HUES64 (cell line): Measurements from ENCODE around the gene DIAPH1.

ENCODE experiments used
- H3K27ac ChIP-seq: 2 replicates; pipeline ENCODE4 v1.7.0; 2013; ENCODE audit warnings: low read depth, low read length, inconsistent platforms
- H3K27me3 ChIP-seq: 2 replicates; pipeline ENCODE4 v1.6.1; 2013; ENCODE audit warnings: mild to moderate bottlenecking, low read length; ENCODE audit not compliant: insufficient read depth
- H3K36me3 ChIP-seq: 2 replicates; pipeline ENCODE4 v1.6.1; 2013; ENCODE audit warnings: mild to moderate bottlenecking, low read length; ENCODE audit not compliant: insufficient read depth
- H3K4me1 ChIP-seq: 2 replicates; pipeline ENCODE4 v1.6.1; 2013; ENCODE audit warnings: mild to moderate bottlenecking, low read length, moderate library complexity; ENCODE audit not compliant: insufficient read depth
- H3K4me3 ChIP-seq: 2 replicates; pipeline ENCODE4 v1.5.1; 2013; ENCODE audit warnings: mild to moderate bottlenecking, low read length, moderate library complexity
- H3K9ac ChIP-seq: 2 replicates; pipeline ENCODE4 v1.6.1; 2013; ENCODE audit warnings: mild to moderate bottlenecking, low read depth, low read length
- H3K9me3 ChIP-seq: 2 replicates; pipeline ENCODE4 v1.6.1; 2013; ENCODE audit warnings: low read depth, low read length; ENCODE audit not compliant: insufficient read depth
- WGBS: fragments of 150-250, 120-280 bp; methylation state at CpG from one replicate; pipeline ENCODE4 v1.1.7; 2013; ENCODE audit warnings: missing lambda C conversion rate; 5-methylcytosine and 5-hydroxymethylcytosine counted together

The DIAPH1 gene

DNA sequence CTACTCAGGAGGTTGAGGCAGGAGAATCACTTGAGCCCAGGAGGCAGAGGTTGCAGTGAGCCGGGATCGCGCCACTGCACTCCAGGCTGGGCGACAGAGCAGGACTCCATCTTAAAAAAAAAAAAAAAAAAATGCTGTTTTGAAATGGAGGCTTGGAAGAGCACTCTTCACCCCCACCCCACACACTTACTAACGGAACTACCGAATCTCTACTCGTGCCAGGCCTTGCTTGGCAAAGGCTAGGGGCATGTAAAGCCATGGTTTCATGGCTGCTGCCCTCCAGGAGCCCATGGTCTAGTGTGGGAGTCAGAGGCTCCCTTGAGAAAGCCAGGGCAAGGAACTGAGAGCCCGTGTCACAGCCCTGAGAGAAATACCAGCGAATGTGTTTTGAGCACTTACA is 108.6 kb downstream of the DIAPH1 start:
- Histone ChIP-seq H3K4me1 (peaks cover 32% of the 10 kb centered on the region), H3K4me3 (no peak overlapping the region), H3K9me3 (no peaks in the 10 kb centered on the region), H3K36me3 (peaks cover 11% of the 10 kb centered on the region; the same call in 1 of the 2 replicates), H3K27ac (no peak overlapping the region), H3K27me3 (no peaks in the 10 kb centered on the region), H3K9ac (no peak overlapping the region)
- WGBS, result 91% methylated on average over 9 of the region's 9 CpGs

DNA sequence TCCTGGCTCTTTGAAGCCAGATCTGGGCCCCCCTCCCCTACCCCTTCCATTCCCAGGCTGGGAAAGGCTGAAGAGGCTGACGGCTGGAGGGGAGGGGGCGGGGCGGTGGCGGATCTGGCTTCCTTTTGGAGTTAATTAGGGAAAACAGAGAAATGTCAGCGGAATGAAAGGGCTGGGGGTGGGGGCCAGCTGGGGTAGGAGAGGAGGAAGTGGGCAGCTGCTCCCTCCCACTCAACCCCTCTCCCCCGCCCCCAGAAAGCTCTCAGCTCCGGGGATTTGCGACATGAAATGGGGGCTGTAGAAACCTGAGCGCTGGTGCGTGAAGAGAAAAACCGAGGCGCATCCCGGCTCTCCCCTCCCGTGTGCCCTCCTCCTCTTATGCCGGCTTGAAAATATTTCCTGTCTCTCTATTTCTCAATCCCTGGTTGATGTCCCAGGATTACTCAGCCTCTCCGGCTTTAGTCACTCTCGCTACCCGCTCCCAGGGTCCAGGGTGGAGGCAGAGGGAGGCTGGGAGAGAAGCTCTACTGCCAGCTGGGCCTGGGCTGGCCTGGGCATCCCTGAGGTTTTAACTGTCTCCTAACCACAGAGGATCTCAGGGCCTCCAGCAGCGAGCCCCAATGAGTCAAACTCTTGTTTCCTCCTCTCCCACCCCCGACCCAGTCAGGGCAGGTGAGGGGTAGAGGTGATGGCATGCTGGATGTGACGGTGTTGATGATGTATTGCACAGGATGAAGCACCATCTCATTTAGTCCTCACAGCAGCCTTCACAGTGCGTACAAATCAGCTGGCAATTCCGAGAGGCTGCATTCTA is 109.8 kb downstream of the DIAPH1 start:
- Histone ChIP-seq H3K9ac (peak overlapping the region; percentile 64; the same call in 1 of the 2 replicates), H3K27ac (peak overlapping the region; percentile 66), H3K27me3 (no peaks in the 10 kb centered on the region), H3K9me3 (no peaks in the 10 kb centered on the region), H3K4me3 (peak overlapping the region; percentile 47), H3K4me1 (peaks cover 20% of the 10 kb centered on the region), H3K36me3 (peaks cover 11% of the 10 kb centered on the region; the same call in 1 of the 2 replicates)
- 17% methylated on average over 20 of the region's 23 CpGs for WGBS

DNA sequence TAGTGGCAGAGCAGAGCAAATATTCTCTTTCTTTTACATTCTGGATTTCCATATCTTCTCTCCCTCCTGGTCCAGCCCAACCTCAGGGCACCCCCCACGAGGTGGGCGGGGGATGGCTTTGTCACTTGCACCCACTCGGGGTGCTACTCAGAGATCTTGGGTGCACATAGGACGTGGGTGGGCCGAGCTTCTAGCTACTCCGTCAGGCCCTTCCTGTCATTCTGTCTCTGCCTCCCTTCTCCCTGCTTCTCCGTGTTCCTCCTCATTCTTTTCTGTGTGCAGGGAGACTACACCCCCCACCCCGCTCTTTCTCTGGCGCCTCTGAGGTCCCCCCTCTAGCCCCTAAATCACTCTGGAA is 110.4 kb downstream of the DIAPH1 start:
- Histone ChIP-seq H3K27ac (peak overlapping the region; percentile 61), H3K36me3 (peaks cover 11% of the 10 kb centered on the region; the same call in 1 of the 2 replicates), H3K4me3 (peak overlapping the region; percentile 28; the same call in 1 of the 2 replicates), H3K4me1 (peaks cover 20% of the 10 kb centered on the region), H3K27me3 (no peaks in the 10 kb centered on the region), H3K9ac (no peak overlapping the region), H3K9me3 (no peaks in the 10 kb centered on the region)
- WGBS, result 19% methylated on average over 9 of the region's 9 CpGs

DNA sequence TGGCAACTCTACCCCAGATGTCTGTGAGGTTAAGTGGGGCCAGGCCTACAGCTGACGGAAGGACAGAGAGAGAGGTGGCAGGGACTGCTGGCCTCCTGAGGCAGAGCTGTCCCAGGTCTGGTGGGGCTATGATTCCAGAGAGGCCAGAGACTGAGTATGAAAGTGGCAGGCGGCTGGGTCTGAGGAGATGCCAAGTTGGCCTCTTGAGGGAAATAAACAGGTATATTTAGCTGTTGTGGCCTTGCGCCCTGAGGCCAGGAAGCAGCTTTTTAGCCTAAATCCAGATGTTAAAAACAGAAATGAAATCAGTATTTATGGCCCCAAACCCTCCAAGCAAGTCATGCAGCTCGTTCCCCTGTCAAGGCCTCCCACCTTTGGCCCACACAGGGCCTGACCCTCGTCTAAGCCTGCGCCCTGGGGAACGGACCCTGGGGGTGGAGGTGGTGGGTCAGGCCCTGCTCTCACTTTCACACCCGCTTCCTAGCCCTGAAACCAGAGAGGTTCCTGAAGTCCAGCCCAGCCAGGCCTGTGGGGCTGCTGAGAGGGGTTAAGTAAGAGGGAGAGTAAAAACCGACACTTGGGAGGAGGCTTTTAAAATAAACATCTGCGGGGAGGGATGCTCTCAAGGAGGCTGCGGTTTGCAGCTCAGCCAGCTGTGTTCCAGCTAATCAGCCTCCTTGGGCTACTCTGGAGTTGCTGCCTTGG is 111.3 kb downstream of the DIAPH1 start:
- Histone ChIP-seq H3K27ac (peak overlapping the region; percentile 61), H3K36me3 (peaks cover 11% of the 10 kb centered on the region; the same call in 1 of the 2 replicates), H3K27me3 (no peaks in the 10 kb centered on the region), H3K4me3 (no peak overlapping the region), H3K9me3 (no peaks in the 10 kb centered on the region), H3K9ac (0 out of 2 replicates have a peak overlapping the region, but pooled peaks have one; percentile 12), H3K4me1 (peaks cover 20% of the 10 kb centered on the region)
- whole genome bisulfite sequencing, result 64% methylated on average over 11 of the region's 11 CpGs

- peaks cover 23% of the 10 kb centered on the region for H3K4me1 ChIP-seq
- H3K27me3 ChIP-seq, result no peaks in the 10 kb centered on the region
- no peak overlapping the region for H3K27ac ChIP-seq
- 94% methylated on average over 8 of the region's 8 CpGs for WGBS
- H3K4me3 ChIP-seq, result no peak overlapping the region
- peaks cover 8% of the 10 kb centered on the region; the same call in 1 of the 2 replicates for H3K36me3 ChIP-seq
- H3K9ac ChIP-seq, result no peak overlapping the region
- H3K9me3 ChIP-seq, result no peaks in the 10 kb centered on the region
These were observed 112.2 kb downstream of the DIAPH1 start for GRCh38 chr5:141506381-141507155.

GRCh38 chr5:141504216-141504615 is 114.6 kb downstream of the DIAPH1 start:
- Histone ChIP-seq H3K27ac (no peak overlapping the region), H3K9ac (no peak overlapping the region), H3K4me3 (no peak overlapping the region), H3K27me3 (no peaks in the 10 kb centered on the region), H3K36me3 (no peaks in the 10 kb centered on the region; the same call in 1 of the 2 replicates), H3K4me1 (peaks cover 20% of the 10 kb centered on the region), H3K9me3 (no peaks in the 10 kb centered on the region)
- 94% methylated on average over 4 of the region's 4 CpGs for WGBS

- no peaks in the 10 kb centered on the region for H3K27me3 ChIP-seq
- no peaks in the 10 kb centered on the region for H3K9me3 ChIP-seq
- no peak overlapping the region for H3K4me3 ChIP-seq
- 100% methylated on average over 2 of the region's 2 CpGs for WGBS
- no peak overlapping the region for H3K27ac ChIP-seq
- peaks cover 16% of the 10 kb centered on the region for H3K4me1 ChIP-seq
- H3K36me3 ChIP-seq, result peaks cover 3% of the 10 kb centered on the region; the same call in 1 of the 2 replicates
- H3K9ac ChIP-seq, result no peak overlapping the region
These were observed 115.1 kb downstream of the DIAPH1 start for GRCh38 chr5:141503681-141504080.

GRCh38 chr5:141501761-141502160 is 117.0 kb downstream of the DIAPH1 start:
- Histone ChIP-seq H3K36me3 (peaks cover 10% of the 10 kb centered on the region; the same call in 1 of the 2 replicates), H3K27me3 (no peaks in the 10 kb centered on the region), H3K9ac (no peak overlapping the region), H3K4me1 (peaks cover 3% of the 10 kb centered on the region; the same call in 1 of the 2 replicates), H3K4me3 (no peak overlapping the region), H3K27ac (no peak overlapping the region), H3K9me3 (no peaks in the 10 kb centered on the region)
- 86% methylated on average over 6 of the region's 7 CpGs for WGBS

DNA sequence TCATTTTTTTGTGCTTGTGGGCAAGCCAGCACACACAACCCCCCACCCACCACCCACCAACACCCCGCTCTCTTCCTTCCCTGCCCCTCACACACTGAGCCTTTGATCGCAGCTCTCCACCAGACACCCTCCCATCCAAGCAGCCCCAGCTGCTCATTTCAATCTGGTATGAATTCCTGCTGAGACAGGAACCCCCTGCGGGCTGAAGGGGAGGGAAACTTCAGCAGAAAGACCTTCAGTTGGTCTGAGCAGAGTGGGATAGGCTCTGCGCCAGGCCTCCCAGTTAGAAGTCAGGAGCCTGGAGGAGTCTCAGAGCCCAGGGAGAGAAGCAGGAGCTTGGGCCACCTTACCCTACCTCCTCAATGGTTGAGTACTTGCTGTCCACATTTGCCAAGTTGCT is 122.8 kb downstream of the DIAPH1 start:
- H3K9ac ChIP-seq, result no peak overlapping the region
- 7% methylated on average over 4 of the region's 4 CpGs for WGBS
- H3K4me3 ChIP-seq, result peak overlapping the region; percentile 43; the same call in 1 of the 2 replicates
- peak overlapping the region; percentile 91 for H3K27ac ChIP-seq
- peaks cover 10% of the 10 kb centered on the region; the same call in 1 of the 2 replicates for H3K36me3 ChIP-seq
- H3K4me1 ChIP-seq, result peaks cover 32% of the 10 kb centered on the region
- no peaks in the 10 kb centered on the region for H3K9me3 ChIP-seq
- no peaks in the 10 kb centered on the region for H3K27me3 ChIP-seq

DNA sequence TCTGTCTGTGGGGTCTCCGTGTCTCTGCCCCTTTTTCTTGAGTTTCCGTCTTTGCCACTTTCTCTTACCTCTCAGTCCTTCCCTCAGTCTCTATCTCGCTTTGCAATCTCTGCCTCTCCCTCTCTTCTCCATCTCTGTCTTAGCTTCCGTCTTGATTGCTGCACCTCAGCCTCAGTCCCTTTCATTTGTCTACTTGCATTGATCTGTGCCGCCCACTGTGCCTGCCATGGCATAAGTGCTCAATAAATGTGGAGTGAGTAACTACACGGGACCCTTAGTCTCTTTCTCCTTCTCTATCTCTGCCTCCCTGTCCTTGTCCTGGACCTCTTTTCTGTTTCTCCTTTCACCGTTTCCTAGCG is 123.4 kb downstream of the DIAPH1 start:
- WGBS, result 17% methylated on average over 8 of the region's 8 CpGs
- Histone ChIP-seq H3K27me3 (no peaks in the 10 kb centered on the region), H3K4me1 (peaks cover 32% of the 10 kb centered on the region), H3K9ac (no peak overlapping the region), H3K36me3 (peaks cover 10% of the 10 kb centered on the region; the same call in 1 of the 2 replicates), H3K4me3 (peak overlapping the region; percentile 43), H3K9me3 (no peaks in the 10 kb centered on the region), H3K27ac (peak overlapping the region; percentile 91)
